GM18498 (cell line): ENCODE measurements around the gene GPR153.
"Not testable (repeated sequence)": the region's sequence is repeated elsewhere in the genome, so short reads cannot be mapped to it uniquely, and the experiment has no call there.

Experiments used
- ATAC-seq: cut with Tn5 transposase; IDR thresholded peaks from one replicate; pipeline ENCODE4 v1.9.1; 2021; ENCODE audit warnings: mild to moderate bottlenecking, moderate library complexity; ENCODE audit not compliant: unreplicated experiment

Gene GPR153

GRCh38 chr1:6260961-6261614, at the start of gene GPR153:
TSS of gene GPR153 (minus strand) at chr1:6261098. CDS start at chr1:6254905, 6,193 bp downstream.
- ATAC-seq, result peak; percentile 48

- ATAC-seq, result no peak
These were observed 49.4 kb upstream of the GPR153 start for GRCh38 chr1:6310116-6310848.

- no peak for ATAC-seq
These were observed 48.7 kb upstream of the GPR153 start for GRCh38 chr1:6309564-6309963.

GRCh38 chr1:6308449-6308848, 47.6 kb upstream of the GPR153 start:
- ATAC-seq, result no peak

- ATAC-seq, result not testable (repeated sequence)
These were observed 46.8 kb upstream of the GPR153 start for GRCh38 chr1:6307682-6308081.

- ATAC-seq, result no peak
These were observed 46.2 kb upstream of the GPR153 start for GRCh38 chr1:6307099-6307498.

- no peak for ATAC-seq
These were observed 42.6 kb upstream of the GPR153 start for GRCh38 chr1:6303397-6304012.

GRCh38 chr1:6302568-6302967, 41.7 kb upstream of the GPR153 start:
- no peak for ATAC-seq

GRCh38 chr1:6301526-6301925, 40.6 kb upstream of the GPR153 start:
- ATAC-seq, result no peak

GRCh38 chr1:6300342-6301048, 39.6 kb upstream of the GPR153 start:
- no peak for ATAC-seq

- no peak for ATAC-seq
These were observed 38.8 kb upstream of the GPR153 start for GRCh38 chr1:6299557-6300165.

- ATAC-seq, result no peak
These were observed 38.1 kb upstream of the GPR153 start for GRCh38 chr1:6298940-6299465.

GRCh38 chr1:6298530-6298929, 37.6 kb upstream of the GPR153 start:
- ATAC-seq, result no peak

GRCh38 chr1:6295910-6296309, 35.0 kb upstream of the GPR153 start:
- ATAC-seq, result no peak

- ATAC-seq, result no peak
These were observed 34.1 kb upstream of the GPR153 start for GRCh38 chr1:6294890-6295556.

- no peak for ATAC-seq
These were observed 33.4 kb upstream of the GPR153 start for GRCh38 chr1:6294080-6294889.

GRCh38 chr1:6292102-6292501, 31.2 kb upstream of the GPR153 start:
- ATAC-seq, result no peak

GRCh38 chr1:6288665-6289064, 27.8 kb upstream of the GPR153 start:
- no peak for ATAC-seq

GRCh38 chr1:6288026-6288425, 27.1 kb upstream of the GPR153 start:
- no peak for ATAC-seq
